Fibroblast of mammary gland (primary cell): Measurements from ENCODE around the gene ABHD10.

Source experiments
- DNase-seq: peaks from one replicate; pipeline ENCODE4 v3.0.0-alpha.2; 2010; ENCODE audit warnings: low read depth
- H3K4me3 ChIP-seq: 2 replicates; pipeline ENCODE4 v1.5.1; 2011; ENCODE audit warnings: low read depth, mild to moderate bottlenecking, low read length, moderate library complexity; ENCODE audit not compliant: control insufficient read depth
- CTCF ChIP-seq: conservative IDR thresholded peaks from 2 replicates; pipeline ENCODE4 v1.5.1; 2011; ENCODE audit warnings: low read depth, low read length, inconsistent platforms; ENCODE audit not compliant: control insufficient read depth, insufficient read depth

Gene ABHD10

GRCh38 chr3:112003321-112004080 lies 24.7 kb downstream of the ABHD10 start:
- no peak overlapping the region for H3K4me3 ChIP-seq
- no peak for TF ChIP-seq CTCF
- DNase-seq: no peak

GRCh38 chr3:112004187-112004586 lies 25.4 kb downstream of the ABHD10 start:
- no peak for TF ChIP-seq CTCF
- DNase-seq: no peak
- H3K4me3 ChIP-seq: no peak overlapping the region

- no peak for TF ChIP-seq CTCF
- H3K4me3 ChIP-seq: no peak overlapping the region
- no peak for DNase-seq
Observed at GRCh38 chr3:112004669-112005068, 25.8 kb downstream of the ABHD10 start.

GRCh38 chr3:112005091-112005672 lies 26.4 kb downstream of the ABHD10 start:
- H3K4me3 ChIP-seq: no peak overlapping the region
- DNase-seq: peak; percentile 82
- no peak for TF ChIP-seq CTCF

- H3K4me3 ChIP-seq: no peak overlapping the region
- no peak for TF ChIP-seq CTCF
- peak; percentile 62 for DNase-seq
Observed at GRCh38 chr3:112007633-112008032, 28.8 kb downstream of the ABHD10 start.

GRCh38 chr3:112009670-112010069 lies 30.8 kb downstream of the ABHD10 start:
- TF ChIP-seq CTCF: no peak
- H3K4me3 ChIP-seq: no peak overlapping the region
- no peak for DNase-seq
